HG03039 (cell line): Measurements from ENCODE around the gene ZBTB38.

Source experiments
- ATAC-seq: cut with Tn5 transposase; IDR thresholded peaks from one replicate; pipeline ENCODE4 v1.9.1; 2021; ENCODE audit warnings: mild to moderate bottlenecking, moderate library complexity; ENCODE audit not compliant: unreplicated experiment

Gene ZBTB38

GRCh38 chr3:141338881-141339280 is 29.4 kb upstream of the ZBTB38 start:
- no peak for ATAC-seq

- no peak for ATAC-seq
Measured at GRCh38 chr3:141341536-141341935, 26.8 kb upstream of the ZBTB38 start.

- ATAC-seq, result no peak
Measured at GRCh38 chr3:141342386-141342785, 25.9 kb upstream of the ZBTB38 start.

DNA sequence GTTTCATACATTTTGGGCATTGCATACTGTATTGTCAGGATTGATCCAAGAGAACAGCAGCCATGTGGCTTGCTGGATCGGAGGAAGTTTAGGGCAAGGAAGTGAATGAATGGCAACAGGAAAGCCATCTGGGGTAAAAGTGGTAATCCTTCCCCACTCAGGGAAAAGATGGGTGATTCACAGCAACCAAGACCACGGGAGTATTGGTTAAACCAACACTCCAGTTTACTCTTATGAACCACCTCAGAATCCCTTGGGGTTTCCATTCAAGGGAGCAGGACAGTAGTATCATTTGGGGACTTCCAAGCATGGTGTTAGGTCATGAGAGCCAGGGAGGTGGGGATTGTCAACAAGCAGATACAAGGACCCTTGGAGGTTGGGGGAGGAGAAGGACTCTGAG is 25.2 kb upstream of the ZBTB38 start:
- no peak for ATAC-seq

- ATAC-seq, result no peak
Measured at GRCh38 chr3:141343865-141344271, 24.4 kb upstream of the ZBTB38 start.

- ATAC-seq, result no peak
Measured at GRCh38 chr3:141345528-141345927, 22.8 kb upstream of the ZBTB38 start.

GRCh38 chr3:141346007-141346406 is 22.3 kb upstream of the ZBTB38 start:
- no peak for ATAC-seq

DNA sequence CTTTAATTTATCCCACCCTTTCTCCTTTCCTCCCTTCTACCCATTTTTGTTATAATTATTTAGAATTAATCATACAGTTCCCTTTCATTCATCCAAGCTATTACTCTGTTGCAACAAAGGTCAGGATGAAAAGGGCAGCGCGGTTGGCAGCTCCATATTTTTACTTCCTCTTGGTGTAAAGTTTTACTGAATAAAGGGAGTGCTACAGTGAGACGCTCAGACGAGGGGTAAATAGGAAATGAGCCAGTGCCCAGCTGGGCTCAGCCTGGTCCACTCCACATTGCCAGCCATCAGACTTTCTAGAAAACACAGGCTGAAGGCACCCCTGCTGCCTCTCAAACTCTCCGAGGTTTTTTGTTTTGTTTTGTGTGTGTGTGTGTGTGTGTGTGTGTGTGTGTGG is 21.9 kb upstream of the ZBTB38 start:
- no peak for ATAC-seq

DNA sequence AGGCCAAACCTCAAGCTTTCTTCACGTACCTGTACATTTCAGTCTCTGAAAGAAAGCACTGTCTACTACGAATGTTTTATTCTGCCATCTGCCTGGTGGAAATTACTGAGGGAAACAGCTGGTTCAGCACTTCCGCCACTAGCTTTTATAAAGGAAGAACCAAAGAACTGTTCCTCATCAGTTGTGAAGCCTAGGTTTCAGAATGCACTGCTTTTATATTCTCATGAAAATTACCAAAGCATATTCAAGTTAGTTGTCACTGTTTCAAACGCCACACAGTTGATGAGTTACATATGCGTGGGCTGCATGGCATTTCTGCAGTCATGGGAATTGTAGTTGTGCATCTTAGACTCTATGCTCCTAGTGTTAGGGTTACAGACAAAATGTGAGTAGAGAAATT is 21.5 kb upstream of the ZBTB38 start:
- no peak for ATAC-seq

DNA sequence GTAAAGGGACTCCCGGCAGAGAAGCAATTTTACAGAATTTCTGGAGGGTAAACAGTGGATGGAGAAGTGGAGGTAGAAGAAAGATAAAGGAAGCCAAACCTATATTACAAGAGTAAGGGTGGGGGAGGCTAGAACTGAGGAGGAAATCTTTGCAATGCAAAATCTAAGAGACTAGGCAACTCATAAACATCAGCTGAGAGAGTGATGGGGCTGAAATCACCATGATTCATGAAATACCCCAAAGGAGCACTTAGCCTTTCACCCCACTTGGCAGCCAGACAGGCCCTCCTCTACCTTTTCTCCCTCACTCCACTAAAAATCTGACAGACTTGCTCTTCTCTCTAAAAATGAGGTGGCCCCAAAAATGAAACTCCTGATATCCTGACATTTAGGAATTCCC is 19.5 kb upstream of the ZBTB38 start:
- no peak for ATAC-seq

DNA sequence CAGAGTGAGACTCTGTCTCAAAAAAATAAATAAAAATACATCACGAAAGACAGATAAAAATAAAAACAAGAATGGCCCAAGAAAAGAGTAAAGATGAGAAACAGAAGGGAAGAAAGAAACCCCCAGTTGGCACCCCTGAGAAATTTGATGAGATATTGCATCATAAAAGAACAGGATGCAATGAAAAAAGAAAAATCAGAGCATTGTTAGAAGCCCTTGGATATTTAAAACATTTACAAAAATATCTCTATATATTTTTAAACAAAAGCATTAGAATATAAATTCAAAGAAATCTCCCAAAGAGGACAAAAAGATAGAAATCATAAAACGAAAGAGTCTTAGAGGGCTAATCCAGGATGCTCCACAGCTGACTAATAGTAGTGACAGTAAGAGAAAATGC is 18.6 kb upstream of the ZBTB38 start:
- no peak for ATAC-seq

GRCh38 chr3:141350666-141351065 is 17.6 kb upstream of the ZBTB38 start:
- no peak for ATAC-seq

GRCh38 chr3:141352262-141352984 is 15.9 kb upstream of the ZBTB38 start:
- ATAC-seq, result no peak

DNA sequence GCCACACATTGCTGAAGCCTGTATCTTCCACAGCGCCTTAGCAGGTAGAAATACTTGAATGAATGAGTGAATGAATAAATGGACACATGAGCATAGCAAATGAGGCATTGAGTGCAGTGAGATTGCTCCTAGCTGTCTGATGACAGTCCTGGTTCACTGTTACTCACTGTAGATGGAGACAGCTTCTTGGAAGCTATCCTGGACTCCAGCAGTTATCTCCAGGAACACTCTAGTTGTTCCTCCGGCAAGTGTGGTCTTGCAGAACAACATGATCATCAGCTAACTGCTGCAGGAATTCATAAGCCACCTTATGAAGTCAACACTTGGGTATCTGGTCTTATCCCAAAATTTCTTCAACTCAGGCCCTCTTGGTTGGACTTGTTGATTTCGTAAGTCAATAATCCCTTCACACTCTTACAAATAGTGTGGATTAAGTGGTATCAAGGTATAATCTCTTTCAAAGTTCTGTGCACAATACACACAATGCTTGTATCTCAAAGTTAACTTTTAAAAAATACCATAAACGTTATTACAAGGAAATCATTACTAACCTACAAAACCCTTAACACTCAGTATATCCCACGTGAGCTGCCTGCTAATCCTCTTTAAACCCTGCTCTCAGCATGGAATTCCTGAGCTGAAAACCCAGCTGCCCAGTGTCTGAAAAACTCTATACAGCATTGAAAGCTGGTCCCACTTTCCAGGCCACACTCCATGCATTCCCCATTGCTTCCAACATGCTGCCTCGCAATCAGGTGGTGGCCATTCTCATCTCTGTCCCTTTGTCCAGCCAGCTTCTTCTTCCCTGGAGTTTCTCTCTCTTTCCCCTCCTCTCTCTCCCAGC is 14.4 kb upstream of the ZBTB38 start:
- ATAC-seq, result no peak

DNA sequence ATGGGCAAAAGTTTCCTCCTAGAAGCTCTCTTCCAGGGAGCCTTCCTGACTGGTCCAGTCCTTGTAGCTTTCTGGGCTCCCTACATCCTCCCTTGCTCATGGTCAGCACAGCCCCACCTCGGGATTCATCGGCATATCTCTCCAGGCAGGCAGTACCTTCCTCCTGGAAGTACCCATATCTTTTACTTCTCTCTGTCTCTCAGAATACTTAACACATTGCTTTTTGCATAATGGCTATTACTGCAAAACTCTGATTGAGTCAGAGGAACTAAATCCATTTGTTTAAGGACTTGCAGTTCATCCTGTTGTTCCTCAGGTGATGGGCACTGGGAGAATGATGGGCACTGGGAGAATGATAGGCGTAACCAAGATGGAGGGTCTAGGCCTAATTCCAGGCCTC is 13.8 kb upstream of the ZBTB38 start:
- ATAC-seq, result no peak

DNA sequence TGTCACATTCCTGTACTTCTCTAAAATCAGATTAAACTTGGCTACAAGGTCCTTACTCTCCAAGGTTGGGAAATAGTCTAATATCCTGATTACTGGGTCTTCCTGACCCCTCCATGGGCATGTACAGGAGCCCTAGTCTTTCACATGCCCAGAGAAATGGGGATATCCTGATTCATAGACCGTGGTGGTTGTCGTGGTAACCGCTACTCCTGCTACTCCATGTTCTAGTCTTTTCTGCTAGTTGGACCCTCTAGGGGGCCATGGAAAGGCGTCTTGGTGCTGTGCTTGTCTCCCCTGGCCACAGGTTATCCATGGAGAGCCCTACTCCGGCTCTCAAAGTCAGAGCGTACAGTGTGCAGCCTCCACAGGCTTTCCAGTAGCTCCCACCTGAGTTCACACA is 13.1 kb upstream of the ZBTB38 start:
- ATAC-seq, result no peak

DNA sequence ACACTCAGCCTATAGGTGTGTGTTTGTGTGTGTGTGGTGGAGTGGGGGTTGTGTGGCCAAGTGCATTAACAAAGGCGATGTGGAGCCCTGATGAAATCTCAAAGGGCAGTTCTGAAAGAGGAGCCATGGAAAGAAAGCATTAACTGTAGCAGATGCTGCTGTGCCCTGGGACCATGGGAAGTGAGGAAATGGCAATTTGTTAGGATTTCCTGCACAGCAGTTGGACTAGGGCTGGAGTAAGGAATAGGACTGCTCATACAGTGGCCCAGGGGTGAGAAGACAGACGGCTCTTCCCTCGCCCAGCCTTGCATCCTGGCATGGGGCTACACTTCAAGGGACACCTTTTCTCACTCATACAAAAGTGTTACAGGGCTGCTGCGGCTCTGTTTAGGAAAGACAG is 12.3 kb upstream of the ZBTB38 start:
- ATAC-seq, result no peak

DNA sequence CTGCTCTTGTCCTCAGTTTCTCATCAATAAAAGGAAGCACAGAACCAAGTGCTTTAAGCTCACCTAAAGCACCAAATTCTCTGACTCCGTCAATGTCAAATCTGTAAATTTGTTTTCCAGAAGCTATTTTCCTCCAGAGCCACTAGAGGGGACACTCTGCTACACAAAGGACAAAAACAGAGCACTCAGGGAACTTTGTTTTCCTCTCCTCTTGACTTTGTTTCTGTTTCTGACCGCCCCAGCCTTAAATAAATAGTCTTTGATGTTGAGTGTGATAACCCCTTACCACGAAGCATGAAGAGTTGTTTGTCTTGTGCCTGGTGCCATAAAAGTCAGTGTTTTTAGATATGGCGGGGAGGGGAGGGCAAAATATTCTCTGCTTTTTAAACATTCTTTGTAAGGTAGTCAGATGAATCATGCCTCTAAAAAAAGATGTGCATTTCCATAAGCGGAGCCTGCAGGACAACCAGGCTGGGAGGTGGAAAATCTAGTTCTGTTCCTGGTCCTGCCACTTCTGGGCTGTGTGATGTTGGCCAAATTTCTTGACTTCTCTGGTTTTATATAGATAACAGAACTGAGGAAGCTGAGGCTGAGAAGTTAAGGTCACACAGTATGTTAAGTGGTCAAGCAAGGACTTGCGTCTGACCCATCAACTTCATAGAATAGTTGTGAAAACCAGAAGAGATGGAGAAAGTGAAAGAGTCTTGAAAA is 7.3 kb upstream of the ZBTB38 start:
- peak; percentile 61 for ATAC-seq

DNA sequence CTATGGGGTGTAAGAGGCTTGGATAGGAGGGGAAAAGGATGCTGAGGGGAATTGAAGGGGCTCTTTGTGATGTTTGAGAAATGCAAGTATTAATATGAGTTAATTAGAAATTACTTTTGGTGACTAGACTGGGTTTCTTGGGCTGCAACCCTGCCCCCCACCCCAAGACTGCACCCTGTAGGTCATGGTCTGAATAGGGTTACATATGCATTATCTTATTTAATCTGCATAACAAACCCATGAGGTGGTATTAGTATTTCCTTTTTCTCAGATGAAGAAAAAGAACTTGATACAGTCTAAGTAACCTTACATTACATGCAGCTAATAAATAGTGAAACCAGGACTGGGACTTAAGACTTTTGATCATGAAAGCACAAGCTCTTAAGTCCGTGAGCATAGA is 5.6 kb upstream of the ZBTB38 start:
- no peak for ATAC-seq

DNA sequence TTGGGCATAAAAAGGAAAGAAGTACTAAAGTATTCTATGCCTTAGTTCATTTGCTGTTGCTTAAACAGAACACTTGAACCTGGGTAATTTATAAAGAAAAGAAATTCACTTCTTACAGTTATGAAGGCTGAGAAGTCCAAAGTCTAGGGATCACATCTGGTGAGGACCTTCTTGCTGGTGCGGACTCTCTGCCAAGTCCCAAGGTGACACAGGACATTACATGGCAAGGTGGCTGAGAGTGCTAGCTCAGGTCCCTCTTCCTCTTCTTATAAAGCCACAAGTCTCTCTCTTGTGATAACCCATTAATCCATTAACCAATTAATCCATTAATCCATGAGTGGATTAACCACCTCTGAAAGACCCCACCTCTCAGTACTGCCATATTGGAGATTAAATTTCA is 3.1 kb upstream of the ZBTB38 start:
- no peak for ATAC-seq

- ATAC-seq, result no peak
Measured at GRCh38 chr3:141366285-141367037, 1.8 kb upstream of the ZBTB38 start.
